PFSK-1 (cell line): Measurements from ENCODE around the gene TNNT2.

Source experiments
- FOXP2 ChIP-seq: optimal IDR thresholded peaks from 2 replicates; pipeline ENCODE3; 2011; ENCODE audit warnings: borderline replicate concordance, control low read depth, inconsistent platforms; ENCODE audit not compliant: insufficient read depth; ENCODE audit errors: extremely low read length, extremely low read depth
- POLR2AphosphoS5 ChIP-seq: IDR thresholded peaks from 2 replicates; pipeline ENCODE4 v1.6.1; 2012; ENCODE audit warnings: low read depth, mild to moderate bottlenecking, control low read depth, low read length, moderate library complexity
- REST ChIP-seq, 2 experiments: IDR thresholded peaks; 2 replicates each; pipeline versions ENCODE4 v1.6.1 to v1.8.0; 2011 to 2012; ENCODE audit warnings: low read depth in 2 of 2, low read length in 2 of 2, control low read depth in 1 of 2, inconsistent platforms in 1 of 2, mild to moderate bottlenecking in 1 of 2, moderate library complexity in 1 of 2; ENCODE audit not compliant: insufficient read depth in 1 of 2
- SIN3A ChIP-seq: IDR thresholded peaks from 2 replicates; pipeline ENCODE4 v1.6.1; 2012; ENCODE audit warnings: mild to moderate bottlenecking, low read length, moderate library complexity, borderline replicate concordance; ENCODE audit not compliant: insufficient read depth
- TAF1 ChIP-seq: IDR thresholded peaks from 2 replicates; pipeline ENCODE4 v1.6.1; 2012; ENCODE audit warnings: low read length, control low read depth, borderline replicate concordance; ENCODE audit not compliant: insufficient read depth

Gene TNNT2

GRCh38 chr1:201359031-201359872 is 18.2 kb downstream of the TNNT2 start:
- TF ChIP-seq TAF1 (no peak), REST (IDR thresholded peaks at IDR 0.05; ENCODE audit: insufficient read depth in 1 of 2, low read depth in 2 of 2, low read length in 2 of 2) (no peak)

GRCh38 chr1:201358596-201358995 is 18.9 kb downstream of the TNNT2 start:
- no peak for TF ChIP-seq TAF1
- TF ChIP-seq FOXP2 = no peak
- TF ChIP-seq SIN3A = no peak
- TF ChIP-seq REST (IDR thresholded peaks at IDR 0.05; ENCODE audit: insufficient read depth in 1 of 2, low read depth in 2 of 2, low read length in 2 of 2) = no peak
- TF ChIP-seq POLR2AphosphoS5 = no peak

- TF ChIP-seq POLR2AphosphoS5 (no peak), TAF1 (no peak), FOXP2 (no peak), REST (IDR thresholded peaks at IDR 0.05; ENCODE audit: insufficient read depth in 1 of 2, low read depth in 2 of 2, low read length in 2 of 2) (no peak), SIN3A (no peak)
Observed at GRCh38 chr1:201357636-201358348, 19.7 kb downstream of the TNNT2 start.

- TF ChIP-seq FOXP2 (no peak), SIN3A (no peak), POLR2AphosphoS5 (no peak), REST (IDR thresholded peaks at IDR 0.05; ENCODE audit: insufficient read depth in 1 of 2, low read depth in 2 of 2, low read length in 2 of 2) (no peak), TAF1 (no peak)
Observed at GRCh38 chr1:201357211-201357610, 20.3 kb downstream of the TNNT2 start.
